ENCODE results near the gene CIAO2A.
A peak's percentile ranks its signal among the peaks of the same experiment; 100 is the strongest.

CIAO2A gene

DNA sequence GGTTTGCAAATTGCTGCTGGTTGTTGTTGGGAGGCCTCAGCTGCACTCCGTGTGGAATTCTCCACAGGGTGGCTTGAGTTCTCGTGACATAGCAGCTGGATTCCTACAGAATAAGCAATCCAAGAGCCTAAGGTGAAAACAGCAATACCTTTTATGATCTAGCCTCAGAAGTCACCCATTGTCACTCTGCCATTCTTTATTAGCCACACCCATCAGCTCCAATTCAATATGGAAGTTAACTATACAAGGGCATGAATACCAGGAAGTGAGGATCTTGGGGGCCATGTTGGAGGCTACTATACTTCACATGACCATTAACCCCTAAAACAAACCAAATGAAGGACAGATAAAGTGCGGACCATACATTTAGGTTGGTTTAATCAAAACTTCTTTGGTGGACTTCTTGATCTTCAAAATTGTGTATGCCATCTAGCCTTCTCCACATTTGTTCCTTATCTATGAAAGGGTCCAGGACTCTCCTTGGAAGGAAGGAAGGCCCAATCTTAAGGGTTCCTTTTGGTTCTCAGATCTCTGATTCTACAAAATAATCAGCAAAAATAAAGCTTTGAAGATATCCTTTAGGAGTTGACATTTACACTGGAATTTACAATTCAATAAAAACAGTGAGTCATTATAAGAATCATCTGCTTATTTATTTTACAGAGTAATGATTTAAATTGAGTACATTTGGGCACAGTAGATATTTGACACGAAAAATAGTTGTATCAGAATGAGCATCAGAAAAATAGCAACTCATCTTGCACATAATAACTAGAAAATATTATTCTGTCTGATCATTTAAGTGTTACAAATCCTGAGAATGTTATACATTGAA, 21.5 kb downstream of the CIAO2A start:
- no peak overlapping the region for H2AFZ ChIP-seq (ENCODE audit: low read depth, low read length)
- TF ChIP-seq, protein P1, sequence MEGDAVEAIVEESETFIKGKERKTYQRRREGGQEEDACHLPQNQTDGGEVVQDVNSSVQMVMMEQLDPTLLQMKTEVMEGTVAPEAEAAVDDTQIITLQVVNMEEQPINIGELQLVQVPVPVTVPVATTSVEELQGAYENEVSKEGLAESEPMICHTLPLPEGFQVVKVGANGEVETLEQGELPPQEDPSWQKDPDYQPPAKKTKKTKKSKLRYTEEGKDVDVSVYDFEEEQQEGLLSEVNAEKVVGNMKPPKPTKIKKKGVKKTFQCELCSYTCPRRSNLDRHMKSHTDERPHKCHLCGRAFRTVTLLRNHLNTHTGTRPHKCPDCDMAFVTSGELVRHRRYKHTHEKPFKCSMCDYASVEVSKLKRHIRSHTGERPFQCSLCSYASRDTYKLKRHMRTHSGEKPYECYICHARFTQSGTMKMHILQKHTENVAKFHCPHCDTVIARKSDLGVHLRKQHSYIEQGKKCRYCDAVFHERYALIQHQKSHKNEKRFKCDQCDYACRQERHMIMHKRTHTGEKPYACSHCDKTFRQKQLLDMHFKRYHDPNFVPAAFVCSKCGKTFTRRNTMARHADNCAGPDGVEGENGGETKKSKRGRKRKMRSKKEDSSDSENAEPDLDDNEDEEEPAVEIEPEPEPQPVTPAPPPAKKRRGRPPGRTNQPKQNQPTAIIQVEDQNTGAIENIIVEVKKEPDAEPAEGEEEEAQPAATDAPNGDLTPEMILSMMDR (IDR thresholded peaks at IDR 0.05; ENCODE audit: low read depth, low read length): no peak
- no peak for TF ChIP-seq EZH2phosphoT487 (IDR thresholded peaks at IDR 0.05; ENCODE audit: low read depth)
- peaks cover 6% of the 10 kb centered on the region; the same call in 1 of the 2 replicates for H3K4me1 ChIP-seq (ENCODE audit: low read length)
- peaks cover under 1% of the 10 kb centered on the region; the same call in 1 of the 2 replicates for H3K79me2 ChIP-seq (ENCODE audit: low read length)
- no peaks in the 10 kb centered on the region for H3K9me3 ChIP-seq (ENCODE audit: insufficient read depth, low read length)
- H3K36me3 ChIP-seq (replicated peaks; ENCODE audit: low read depth, low read length): peaks cover 27% of the 10 kb centered on the region
- no peaks in the 10 kb centered on the region for H4K20me1 ChIP-seq (ENCODE audit: insufficient read depth, low read length)
- no peak overlapping the region for H3K27ac ChIP-seq (ENCODE audit: low read length)
- no peak overlapping the region for H3K9ac ChIP-seq (ENCODE audit: low read length)
- no peak overlapping the region for H3K4me3 ChIP-seq (ENCODE audit: low read length)
- H3K27me3 ChIP-seq (ENCODE audit: low read depth, low read length): no peaks in the 10 kb centered on the region
- H3K4me2 ChIP-seq (ENCODE audit: low read length): no peak overlapping the region

DNA sequence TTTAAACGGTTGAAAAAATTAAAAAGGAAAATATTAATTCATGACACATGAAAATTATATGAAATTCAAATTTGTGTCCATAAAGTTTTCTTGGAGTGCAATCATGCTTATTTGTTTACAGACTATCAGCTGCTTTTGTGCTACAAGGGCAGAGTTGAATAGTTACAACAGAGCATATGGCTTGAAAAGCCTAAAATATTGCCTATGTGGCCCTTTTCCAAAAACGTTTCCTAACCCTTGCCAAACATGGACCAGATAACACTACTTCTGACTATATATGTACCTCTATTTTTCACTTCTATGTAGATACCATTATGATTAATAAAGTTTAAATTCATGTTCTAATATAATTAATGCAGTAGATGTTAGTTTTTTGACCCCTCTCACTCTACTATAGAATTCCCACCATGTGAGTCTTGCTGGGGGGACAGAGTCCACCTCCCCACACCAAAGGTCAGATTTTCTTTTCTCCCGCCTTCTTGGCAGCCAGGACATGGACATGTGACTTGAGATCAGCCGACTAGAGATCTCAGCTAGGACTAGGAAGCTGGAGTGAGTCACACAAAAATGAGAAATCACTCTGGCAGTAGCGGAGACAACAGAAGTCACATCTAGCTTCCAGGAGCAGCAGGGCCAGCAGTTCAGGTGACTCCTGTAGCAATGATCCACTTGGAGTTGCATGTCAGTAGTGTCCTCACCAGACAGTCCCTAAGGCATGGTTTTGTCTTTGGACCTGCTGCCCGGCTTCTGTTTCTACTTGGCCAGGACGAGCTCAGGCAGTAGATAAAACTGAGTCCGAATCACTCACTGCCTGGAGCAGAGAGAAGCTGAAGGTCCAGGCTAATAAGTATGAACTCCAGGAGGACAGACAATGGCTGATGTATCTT, 22.4 kb downstream of the CIAO2A start:
- TF ChIP-seq, protein P1 (IDR thresholded peaks at IDR 0.05; ENCODE audit: low read depth, low read length): no peak
- no peak for TF ChIP-seq EZH2phosphoT487 (IDR thresholded peaks at IDR 0.05; ENCODE audit: low read depth)
- Histone ChIP-seq H3K36me3 (replicated peaks; ENCODE audit: low read depth, low read length) (peaks cover 27% of the 10 kb centered on the region), H3K4me3 (ENCODE audit: low read length) (no peak overlapping the region), H3K9me3 (ENCODE audit: insufficient read depth, low read length) (no peaks in the 10 kb centered on the region), H3K9ac (ENCODE audit: low read length) (no peak overlapping the region), H3K27me3 (ENCODE audit: low read depth, low read length) (no peaks in the 10 kb centered on the region), H3K27ac (ENCODE audit: low read length) (no peak overlapping the region), H3K4me1 (ENCODE audit: low read length) (peaks cover 6% of the 10 kb centered on the region; the same call in 1 of the 2 replicates), H3K79me2 (ENCODE audit: low read length) (no peaks in the 10 kb centered on the region), H2AFZ (ENCODE audit: low read depth, low read length) (no peak overlapping the region), H4K20me1 (ENCODE audit: insufficient read depth, low read length) (no peaks in the 10 kb centered on the region), H3K4me2 (ENCODE audit: low read length) (no peak overlapping the region)

DNA sequence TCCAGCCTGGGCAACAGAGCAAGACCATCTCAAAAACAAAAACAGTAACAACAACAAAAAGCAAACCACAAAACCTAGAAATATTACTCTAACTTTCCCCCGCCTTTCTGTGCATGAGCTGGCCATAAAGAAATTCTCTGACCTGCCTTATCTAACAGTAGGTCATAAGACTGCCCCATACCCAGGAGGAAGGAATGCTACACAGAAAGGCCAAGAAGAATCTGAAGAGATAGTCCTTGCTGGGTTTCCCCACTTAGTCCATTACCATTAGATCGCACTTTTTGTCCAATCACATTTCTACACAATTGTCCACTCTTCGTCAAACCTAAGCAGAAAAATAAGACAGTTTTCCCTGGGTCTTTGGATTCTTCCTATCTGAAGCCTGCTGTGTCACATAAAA, 23.5 kb downstream of the CIAO2A start:
- H3K4me1 ChIP-seq (ENCODE audit: low read length): peaks cover 6% of the 10 kb centered on the region; the same call in 1 of the 2 replicates
- TF ChIP-seq, protein P1 (IDR thresholded peaks at IDR 0.05; ENCODE audit: low read depth, low read length): no peak
- TF ChIP-seq EZH2phosphoT487 (IDR thresholded peaks at IDR 0.05; ENCODE audit: low read depth): no peak
- peaks cover 24% of the 10 kb centered on the region for H3K36me3 ChIP-seq (replicated peaks; ENCODE audit: low read depth, low read length)
- no peaks in the 10 kb centered on the region for H4K20me1 ChIP-seq (ENCODE audit: insufficient read depth, low read length)
- H3K9ac ChIP-seq (ENCODE audit: low read length): no peak overlapping the region
- no peaks in the 10 kb centered on the region for H3K79me2 ChIP-seq (ENCODE audit: low read length)
- no peak overlapping the region for H2AFZ ChIP-seq (ENCODE audit: low read depth, low read length)
- H3K4me2 ChIP-seq (ENCODE audit: low read length): no peak overlapping the region
- no peak overlapping the region for H3K27ac ChIP-seq (ENCODE audit: low read length)
- H3K4me3 ChIP-seq (ENCODE audit: low read length): no peak overlapping the region
- H3K9me3 ChIP-seq (ENCODE audit: insufficient read depth, low read length): no peaks in the 10 kb centered on the region
- no peaks in the 10 kb centered on the region for H3K27me3 ChIP-seq (ENCODE audit: low read depth, low read length)

DNA sequence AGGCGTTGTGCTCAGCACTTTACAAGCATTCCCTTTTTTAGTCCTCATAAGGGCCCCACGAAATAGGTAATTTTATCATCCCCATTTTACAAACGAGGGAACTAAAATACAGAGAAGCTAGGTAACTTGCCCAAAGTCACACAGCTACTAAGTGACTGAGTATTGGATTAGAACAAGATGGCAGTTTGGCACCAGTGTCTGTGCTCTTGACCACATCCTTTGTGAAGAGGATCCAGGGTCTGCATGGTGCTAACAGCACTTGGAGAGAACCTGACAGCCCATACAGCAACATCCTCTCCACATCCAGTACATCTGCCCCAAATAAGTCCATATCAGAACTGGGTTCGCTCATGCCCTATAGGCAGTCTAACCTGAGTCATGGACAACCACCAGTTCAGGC, 25.5 kb downstream of the CIAO2A start:
- TF ChIP-seq, protein P1 (IDR thresholded peaks at IDR 0.05; ENCODE audit: low read depth, low read length): no peak
- TF ChIP-seq EZH2phosphoT487 (IDR thresholded peaks at IDR 0.05; ENCODE audit: low read depth): no peak
- H3K9me3 ChIP-seq (ENCODE audit: insufficient read depth, low read length): no peaks in the 10 kb centered on the region
- H3K79me2 ChIP-seq (ENCODE audit: low read length): no peaks in the 10 kb centered on the region
- no peaks in the 10 kb centered on the region for H3K27me3 ChIP-seq (ENCODE audit: low read depth, low read length)
- H3K4me2 ChIP-seq (ENCODE audit: low read length): peak overlapping the region; percentile 60; the same call in 1 of the 2 replicates
- H3K27ac ChIP-seq (ENCODE audit: low read length): no peak overlapping the region
- H2AFZ ChIP-seq (ENCODE audit: low read depth, low read length): no peak overlapping the region
- H3K9ac ChIP-seq (ENCODE audit: low read length): no peak overlapping the region
- no peaks in the 10 kb centered on the region for H4K20me1 ChIP-seq (ENCODE audit: insufficient read depth, low read length)
- peaks cover 17% of the 10 kb centered on the region for H3K36me3 ChIP-seq (replicated peaks; ENCODE audit: low read depth, low read length)
- H3K4me3 ChIP-seq (ENCODE audit: low read length): no peak overlapping the region
- peaks cover 6% of the 10 kb centered on the region; the same call in 1 of the 2 replicates for H3K4me1 ChIP-seq (ENCODE audit: low read length)
